HepG2 (cell line): ENCODE measurements around the gene IGFALS. TPM values are rescaled to one million over a fixed set of nuclear protein-coding genes. Genes with fewer than 3 reads are reported as not detected.
A peak's percentile ranks its signal among the peaks of the same experiment; 100 is the strongest.

Experiments
- ATF2 ChIP-seq: sonication (generic); formaldehyde crosslinking; IDR thresholded peaks from 2 replicates; pipeline ENCODE4 v1.4.0; 2020; ENCODE audit warnings: missing genetic modification reagents
- CCDC6 ChIP-seq: sonication (generic); formaldehyde crosslinking; IDR thresholded peaks from 2 replicates; pipeline ENCODE4 v1.8.1; 2022; ENCODE audit warnings: mild to moderate bottlenecking, missing genetic modification reagents, moderate library complexity
- CERS6 ChIP-seq: sonication (generic); formaldehyde crosslinking; IDR thresholded peaks from 2 replicates; pipeline ENCODE4 v1.5.0; 2020; ENCODE audit warnings: missing genetic modification reagents
- DRAP1 ChIP-seq: IDR thresholded peaks from 2 replicates; pipeline ENCODE4 v1.6.1; 2016; ENCODE audit warnings: missing genetic modification reagents, missing compliant biosample characterization
- FOXK1 ChIP-seq: sonication (generic); formaldehyde crosslinking; IDR thresholded peaks from 2 replicates; pipeline ENCODE4 v1.4.0; 2020; ENCODE audit warnings: low read depth, missing genetic modification reagents, borderline replicate concordance
- KDM4B ChIP-seq: sonication (generic); formaldehyde crosslinking; IDR thresholded peaks from 2 replicates; pipeline ENCODE4 v1.4.0; 2020; ENCODE audit warnings: missing genetic modification reagents
- MBNL3 ChIP-seq: fragments of 250-450 bp; sonication (Bioruptor Pico); conservative IDR thresholded peaks from 2 replicates; pipeline ENCODE4 v1.8.0; 2022; ENCODE audit warnings: mild to moderate bottlenecking, inconsistent platforms
- MXI1 ChIP-seq: IDR thresholded peaks from 3 replicates; pipeline ENCODE4 v1.6.1; 2012; ENCODE audit warnings: low read depth, low read length, inconsistent platforms, borderline replicate concordance
- NFKB2 ChIP-seq: sonication (generic); formaldehyde crosslinking; IDR thresholded peaks from 2 replicates; pipeline ENCODE4 v1.4.0; 2020; ENCODE audit warnings: missing genetic modification reagents, borderline replicate concordance
- PBX2 ChIP-seq: IDR thresholded peaks from 2 replicates; pipeline ENCODE4 v1.6.1; 2016; ENCODE audit warnings: control low read depth
- RBAK ChIP-seq: sonication (generic); formaldehyde crosslinking; IDR thresholded peaks from 2 replicates; pipeline ENCODE4 v1.5.1; 2020; ENCODE audit warnings: mild to moderate bottlenecking, missing genetic modification reagents
- SALL2 ChIP-seq: sonication (generic); formaldehyde crosslinking; IDR thresholded peaks from 2 replicates; pipeline ENCODE4 v1.8.1; 2023; ENCODE audit warnings: mild to moderate bottlenecking, missing genetic modification reagents, inconsistent platforms
- TEAD2 ChIP-seq: sonication (generic); formaldehyde crosslinking; IDR thresholded peaks from 2 replicates; pipeline ENCODE4 v1.9.0; 2021; ENCODE audit warnings: missing genetic modification reagents
- ZMYM2 ChIP-seq: sonication (generic); formaldehyde crosslinking; IDR thresholded peaks from 2 replicates; pipeline ENCODE4 v1.8.0; 2022; ENCODE audit warnings: mild to moderate bottlenecking, missing genetic modification reagents
- ZNF232 ChIP-seq: sonication (generic); formaldehyde crosslinking; IDR thresholded peaks from 2 replicates; pipeline ENCODE4 v1.4.0; 2020; ENCODE audit warnings: missing genetic modification reagents, borderline replicate concordance
- ZNF550 ChIP-seq: sonication (generic); formaldehyde crosslinking; IDR thresholded peaks from 2 replicates; pipeline ENCODE4 v1.4.0; 2020; ENCODE audit warnings: mild to moderate bottlenecking, missing genetic modification reagents, borderline replicate concordance
- ZNF597 ChIP-seq: sonication (generic); formaldehyde crosslinking; IDR thresholded peaks from 2 replicates; pipeline ENCODE4 v1.5.0; 2020; ENCODE audit warnings: missing genetic modification reagents
- ZNF792 ChIP-seq: IDR thresholded peaks from 2 replicates; pipeline ENCODE4 v1.6.1; 2016
- polyA plus RNA-seq, 8 experiments: library from polyadenylated mRNA; depleted of rRNA in 3 of 8; stranded (reverse) in 7 of 8; unstranded in 1 of 8; fragments of >200 nt; fragmentation: Illumina TruSeq in 4 of 8; extraction: Trizol in 4 of 8; gene quantifications; 2 replicates each; pipeline versions ENCODE4 v1.2.1 to v1.2.3, GENCODE V29; 2011 to 2016; ENCODE audit warnings: low read depth in 4 of 8, missing spikeins in 1 of 8, mixed read lengths in 1 of 8; ENCODE audit not compliant: insufficient read depth in 1 of 8
- total RNA-seq, 5 experiments: library from RNA; depleted of rRNA; stranded (reverse); fragments of >200 nt; fragmentation: Illumina TruSeq; extraction: Trizol; gene quantifications; 2 replicates each; pipeline ENCODE4 v1.2.3, GENCODE V29; 2016; ENCODE audit warnings: low read depth in 1 of 5
- TF ChIP-seq, protein P1 (sequence below): sonication (generic); formaldehyde crosslinking; IDR thresholded peaks from 2 replicates; pipeline ENCODE4 v1.5.1; 2020; ENCODE audit warnings: mild to moderate bottlenecking, missing genetic modification reagents, borderline replicate concordance

IGFALS gene
- total and polyA plus RNA-seq, 2 of the 13 experiments (the other 11 are each of a cell fraction or from before 2014, with no cell fraction given): 0.34 to 2.4 TPM

- TF ChIP-seq, protein P1, sequence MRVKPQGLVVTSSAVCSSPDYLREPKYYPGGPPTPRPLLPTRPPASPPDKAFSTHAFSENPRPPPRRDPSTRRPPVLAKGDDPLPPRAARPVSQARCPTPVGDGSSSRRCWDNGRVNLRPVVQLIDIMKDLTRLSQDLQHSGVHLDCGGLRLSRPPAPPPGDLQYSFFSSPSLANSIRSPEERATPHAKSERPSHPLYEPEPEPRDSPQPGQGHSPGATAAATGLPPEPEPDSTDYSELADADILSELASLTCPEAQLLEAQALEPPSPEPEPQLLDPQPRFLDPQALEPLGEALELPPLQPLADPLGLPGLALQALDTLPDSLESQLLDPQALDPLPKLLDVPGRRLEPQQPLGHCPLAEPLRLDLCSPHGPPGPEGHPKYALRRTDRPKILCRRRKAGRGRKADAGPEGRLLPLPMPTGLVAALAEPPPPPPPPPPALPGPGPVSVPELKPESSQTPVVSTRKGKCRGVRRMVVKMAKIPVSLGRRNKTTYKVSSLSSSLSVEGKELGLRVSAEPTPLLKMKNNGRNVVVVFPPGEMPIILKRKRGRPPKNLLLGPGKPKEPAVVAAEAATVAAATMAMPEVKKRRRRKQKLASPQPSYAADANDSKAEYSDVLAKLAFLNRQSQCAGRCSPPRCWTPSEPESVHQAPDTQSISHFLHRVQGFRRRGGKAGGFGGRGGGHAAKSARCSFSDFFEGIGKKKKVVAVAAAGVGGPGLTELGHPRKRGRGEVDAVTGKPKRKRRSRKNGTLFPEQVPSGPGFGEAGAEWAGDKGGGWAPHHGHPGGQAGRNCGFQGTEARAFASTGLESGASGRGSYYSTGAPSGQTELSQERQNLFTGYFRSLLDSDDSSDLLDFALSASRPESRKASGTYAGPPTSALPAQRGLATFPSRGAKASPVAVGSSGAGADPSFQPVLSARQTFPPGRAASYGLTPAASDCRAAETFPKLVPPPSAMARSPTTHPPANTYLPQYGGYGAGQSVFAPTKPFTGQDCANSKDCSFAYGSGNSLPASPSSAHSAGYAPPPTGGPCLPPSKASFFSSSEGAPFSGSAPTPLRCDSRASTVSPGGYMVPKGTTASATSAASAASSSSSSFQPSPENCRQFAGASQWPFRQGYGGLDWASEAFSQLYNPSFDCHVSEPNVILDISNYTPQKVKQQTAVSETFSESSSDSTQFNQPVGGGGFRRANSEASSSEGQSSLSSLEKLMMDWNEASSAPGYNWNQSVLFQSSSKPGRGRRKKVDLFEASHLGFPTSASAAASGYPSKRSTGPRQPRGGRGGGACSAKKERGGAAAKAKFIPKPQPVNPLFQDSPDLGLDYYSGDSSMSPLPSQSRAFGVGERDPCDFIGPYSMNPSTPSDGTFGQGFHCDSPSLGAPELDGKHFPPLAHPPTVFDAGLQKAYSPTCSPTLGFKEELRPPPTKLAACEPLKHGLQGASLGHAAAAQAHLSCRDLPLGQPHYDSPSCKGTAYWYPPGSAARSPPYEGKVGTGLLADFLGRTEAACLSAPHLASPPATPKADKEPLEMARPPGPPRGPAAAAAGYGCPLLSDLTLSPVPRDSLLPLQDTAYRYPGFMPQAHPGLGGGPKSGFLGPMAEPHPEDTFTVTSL (CRISPR knock-in tag): peak; percentile 66; the same call in 1 of the 2 replicates
- peak; percentile 29; the same call in 1 of the 2 replicates for TF ChIP-seq ATF2 (CRISPR knock-in tag)
- TF ChIP-seq RBAK (CRISPR knock-in tag): no peak
- peak; percentile 82; the same call in 1 of the 2 replicates for TF ChIP-seq ZMYM2
- peak; percentile 39; the same call in 1 of the 2 replicates for TF ChIP-seq DRAP1 (CRISPR knock-in tag)
- TF ChIP-seq CCDC6 (CRISPR knock-in tag): no peak
- TF ChIP-seq PBX2 (CRISPR knock-in tag): no peak
- no peak for TF ChIP-seq KDM4B (CRISPR knock-in tag)
- no peak for TF ChIP-seq NFKB2
- peak; percentile 54; the same call in 1 of the 2 replicates for TF ChIP-seq ZNF792 (CRISPR knock-in tag)
- no peak for TF ChIP-seq ZNF232
- no peak for TF ChIP-seq SALL2 (CRISPR knock-in tag)
- TF ChIP-seq FOXK1 (CRISPR knock-in tag): 0 out of 2 replicates have a peak, but pooled peaks have one; percentile 11
- TF ChIP-seq MBNL3 (CRISPR knock-in tag): no peak
- TF ChIP-seq CERS6 (CRISPR knock-in tag): no peak
- TF ChIP-seq ZNF597 (CRISPR knock-in tag): no peak
- no peak; the same call in 2 of the 3 replicates for TF ChIP-seq MXI1
- no peak for TF ChIP-seq ZNF550 (CRISPR knock-in tag)
- TF ChIP-seq TEAD2 (CRISPR knock-in tag): no peak
These were observed 35.3 kb upstream of the IGFALS start (continued) for GRCh38 chr16:1828645-1829410.
